Activated T-cell treated with anti-CD3 and anti-CD28 coated beads for 4 hours (primary cell): ENCODE data around the gene ECD.

Experiments
- DNase-seq: peaks from one replicate; pipeline ENCODE4 v3.0.0-alpha.2; 2020

The ECD gene

DNA sequence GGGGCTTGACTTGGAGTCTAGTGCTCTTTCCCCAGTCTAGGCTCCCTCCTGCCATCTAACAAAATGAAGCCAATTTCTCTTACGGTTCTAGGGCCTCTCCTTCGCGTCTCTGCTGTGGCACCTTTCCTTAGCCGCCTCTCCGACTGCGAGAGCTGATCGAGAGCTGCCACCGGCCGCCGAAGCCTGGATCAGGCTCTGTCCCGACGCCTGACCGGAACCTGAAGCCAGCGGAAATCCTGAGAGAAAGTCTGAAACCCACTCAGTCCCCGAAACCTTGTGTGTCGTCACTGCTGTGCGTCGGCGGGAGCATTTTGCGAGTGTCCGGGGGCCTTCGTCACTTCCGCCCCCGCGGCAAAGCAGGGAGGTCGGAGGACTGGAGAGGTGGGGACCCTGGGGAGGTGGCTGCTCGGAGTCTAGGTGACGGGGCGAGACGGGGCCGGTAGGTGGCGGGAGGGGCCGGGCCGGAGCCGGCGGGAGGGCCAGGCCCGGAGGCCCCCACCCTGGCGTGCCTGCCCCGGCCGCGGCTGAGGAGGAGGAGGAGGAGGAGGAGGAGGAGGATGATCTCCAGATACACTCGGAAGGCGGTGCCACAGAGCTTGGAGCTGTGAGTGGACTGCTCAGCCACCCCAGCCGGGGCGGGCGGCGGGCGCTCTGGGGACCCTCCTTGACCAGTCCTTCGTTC is at the start of gene ECD, which contains the start of gene FAM149B1:
Gene ECD (minus strand): TSS at position 226 of the 682 bp plus-strand sequence. CDS start 4,071 bp downstream, outside the sequence.
Gene FAM149B1 (plus strand): TSS at position 337 of the 682 bp plus-strand sequence. CDS start 221 bp downstream, at position 558.
- DNase-seq, result peak; percentile 94

DNA sequence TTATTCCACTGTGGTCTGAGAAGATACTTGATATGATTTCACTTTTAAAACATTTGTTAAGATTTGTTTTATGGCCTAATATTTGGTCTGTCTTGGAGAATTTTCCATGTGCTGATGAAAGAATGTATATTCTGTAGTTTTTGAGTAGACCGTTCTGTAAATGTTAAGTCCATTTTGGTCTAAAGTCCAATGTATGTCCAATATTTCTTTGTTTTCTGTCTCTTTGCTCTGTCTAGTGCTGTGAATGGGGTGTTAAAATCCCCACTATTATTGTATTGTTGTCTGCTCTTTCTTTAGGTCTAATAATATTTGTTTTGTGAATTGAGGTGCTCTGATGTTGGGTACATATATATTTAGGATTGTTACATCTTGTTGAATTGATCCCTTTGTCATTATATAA is 47.9 kb upstream of the ECD start:
- no peak for DNase-seq

DNA sequence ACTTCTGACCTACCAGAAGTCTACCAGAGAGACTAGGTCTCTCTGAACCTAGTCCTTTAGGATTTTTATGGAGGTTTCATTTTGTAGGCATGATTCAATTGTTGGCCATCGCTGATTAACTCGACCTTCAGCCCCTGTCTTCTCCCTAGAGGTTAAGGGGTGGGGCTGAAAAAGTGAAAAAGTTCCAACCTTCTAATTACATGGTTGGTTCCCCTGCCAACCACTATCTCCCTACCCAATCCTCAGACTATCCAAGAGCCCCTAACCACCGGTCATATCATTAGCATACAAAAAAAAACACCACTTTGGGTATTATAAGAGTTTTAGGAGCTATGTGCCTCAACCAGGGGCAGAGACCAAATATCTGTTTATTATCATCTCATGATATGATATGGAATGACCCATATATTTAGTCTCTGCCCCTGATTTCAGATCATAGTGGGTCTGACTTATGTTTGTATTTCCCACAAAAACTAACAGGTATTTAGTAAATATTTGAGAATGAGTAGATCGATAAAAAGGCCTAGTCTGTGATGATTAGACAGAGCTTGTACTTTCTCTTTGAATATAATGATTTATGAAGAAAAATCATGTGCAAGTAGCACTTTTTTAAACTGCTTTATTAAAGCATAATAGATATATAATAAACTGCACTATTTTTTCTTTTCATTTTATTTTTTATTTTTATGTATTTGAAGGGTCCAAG is 43.5 kb upstream of the ECD start:
- DNase-seq, result no peak

DNA sequence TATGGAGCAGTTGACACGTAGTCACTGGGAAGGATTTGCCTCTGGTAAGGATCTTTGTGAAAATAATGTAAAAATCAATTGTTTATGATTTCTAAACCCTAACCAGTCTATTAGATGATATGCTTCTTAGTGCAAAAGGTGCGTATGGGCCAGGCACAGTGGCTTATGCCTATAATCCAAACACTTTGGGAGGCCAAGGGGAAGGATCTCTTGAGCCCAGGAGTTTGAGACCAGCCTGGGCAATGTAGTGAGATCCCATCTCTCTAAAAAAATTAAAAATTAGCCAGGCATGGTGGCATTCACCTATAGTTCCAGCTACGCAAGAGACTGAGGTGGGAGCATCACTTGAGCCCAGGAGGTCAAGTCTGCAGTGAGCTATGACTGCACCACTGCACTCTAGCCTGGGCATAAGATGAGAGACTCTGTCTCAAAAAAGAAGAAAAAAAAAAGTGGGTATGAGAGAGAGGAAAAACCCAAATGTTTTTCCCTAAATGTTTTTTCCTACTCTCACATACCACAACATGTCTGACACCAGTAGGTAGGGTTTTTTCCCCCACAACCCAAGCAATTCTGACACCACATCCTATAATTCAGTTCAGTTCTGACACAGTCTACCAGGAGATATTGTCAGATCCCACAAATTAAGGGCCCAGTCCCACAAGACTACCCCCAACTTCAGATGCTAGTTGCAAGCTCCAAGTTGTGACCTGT is 42.7 kb upstream of the ECD start:
- no peak for DNase-seq

DNA sequence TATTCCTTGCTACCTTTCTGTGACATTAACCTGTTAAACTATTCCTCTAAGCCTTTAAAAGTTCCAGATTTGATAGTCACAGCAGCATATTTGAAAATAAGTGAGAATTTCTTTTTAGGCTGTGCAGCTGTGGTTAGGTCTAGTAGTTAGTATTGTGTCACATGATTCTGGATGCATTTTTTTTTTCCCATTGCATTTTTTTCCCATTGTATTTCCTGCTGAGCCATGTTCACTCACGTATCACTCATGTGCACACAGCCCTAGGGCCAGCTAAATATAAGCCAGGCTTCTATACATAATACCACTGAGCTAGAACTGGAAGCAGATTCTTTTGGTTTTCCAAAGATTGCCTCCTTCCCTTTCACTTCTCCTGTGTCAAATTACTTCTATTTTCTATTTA is 41.9 kb upstream of the ECD start:
- no peak for DNase-seq

DNA sequence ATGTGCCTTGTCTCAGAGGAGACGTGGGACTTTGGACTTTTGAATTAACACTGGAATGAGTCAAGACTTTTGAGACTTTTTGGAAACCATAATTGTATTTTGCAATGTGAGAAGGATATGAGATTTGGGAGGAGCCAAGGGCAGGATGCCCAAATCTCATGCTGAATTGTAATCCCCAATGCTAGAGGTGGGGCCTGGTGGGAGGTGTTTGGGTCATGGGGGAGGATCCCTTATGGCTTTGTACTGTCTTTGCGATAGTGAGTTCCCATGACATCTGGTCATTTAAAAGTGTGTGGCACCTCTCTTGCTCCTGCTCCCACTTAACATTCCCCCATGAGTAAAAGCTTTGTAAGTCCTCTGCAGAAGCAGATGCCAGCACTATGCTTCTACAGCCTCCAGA is 40.1 kb upstream of the ECD start:
- no peak for DNase-seq

DNA sequence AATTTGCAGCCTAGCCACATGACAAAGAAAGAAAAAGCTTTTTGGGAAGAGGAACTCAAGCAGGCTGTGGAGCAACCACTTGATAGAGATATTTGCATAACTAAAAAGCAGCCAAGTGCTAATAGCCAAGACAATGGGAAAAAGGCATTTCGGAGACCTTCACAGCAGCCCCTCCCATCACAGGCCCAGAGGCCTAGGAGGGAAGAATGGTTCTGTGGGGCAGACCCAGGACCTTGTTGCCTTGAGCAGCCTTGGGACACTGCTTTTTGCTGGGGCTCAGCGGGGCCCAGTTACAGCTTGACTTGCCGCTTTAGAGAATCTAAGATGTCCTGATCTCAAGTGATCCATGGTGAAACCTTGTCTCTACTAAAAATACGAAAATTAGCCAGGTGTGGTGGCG is 38.6 kb upstream of the ECD start:
- no peak for DNase-seq

DNA sequence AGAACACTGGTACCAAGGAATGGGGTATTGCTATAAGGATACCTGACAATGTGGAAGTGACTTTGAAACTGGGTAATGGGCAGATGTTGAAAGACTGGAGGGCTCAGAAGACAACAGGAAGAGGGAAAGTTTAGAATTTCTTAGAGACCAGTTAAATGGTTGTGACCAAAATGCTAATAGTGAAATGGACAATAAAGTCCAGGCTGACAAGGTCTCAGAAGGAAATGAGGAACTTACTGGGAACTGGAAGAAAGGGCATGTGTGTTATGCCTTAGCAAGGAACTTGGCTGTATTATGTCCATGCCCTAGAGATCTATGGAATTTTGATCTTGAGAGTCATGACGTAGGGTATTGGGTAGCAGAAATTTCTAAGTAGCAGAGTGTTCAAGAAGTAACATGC is 38.1 kb upstream of the ECD start:
- no peak for DNase-seq

DNA sequence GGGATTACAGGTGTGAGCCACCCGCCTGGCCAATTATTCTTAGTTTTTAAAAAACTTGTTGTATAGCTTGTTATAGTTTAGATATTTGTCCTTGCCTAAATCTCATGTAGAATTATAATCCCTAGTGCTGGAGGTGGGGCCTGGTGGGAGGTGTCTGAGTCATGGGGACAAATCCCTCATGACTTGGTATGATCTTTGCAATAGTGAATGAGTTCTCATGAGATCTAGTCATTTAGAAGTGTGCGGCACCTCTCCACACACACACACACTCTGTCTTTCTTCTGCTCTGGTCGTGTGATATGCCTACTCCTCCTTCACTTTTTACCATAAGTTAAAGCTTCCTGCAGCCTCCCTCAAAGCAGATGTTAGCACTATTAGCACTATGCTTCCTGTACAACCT is 37.3 kb upstream of the ECD start:
- no peak for DNase-seq

DNA sequence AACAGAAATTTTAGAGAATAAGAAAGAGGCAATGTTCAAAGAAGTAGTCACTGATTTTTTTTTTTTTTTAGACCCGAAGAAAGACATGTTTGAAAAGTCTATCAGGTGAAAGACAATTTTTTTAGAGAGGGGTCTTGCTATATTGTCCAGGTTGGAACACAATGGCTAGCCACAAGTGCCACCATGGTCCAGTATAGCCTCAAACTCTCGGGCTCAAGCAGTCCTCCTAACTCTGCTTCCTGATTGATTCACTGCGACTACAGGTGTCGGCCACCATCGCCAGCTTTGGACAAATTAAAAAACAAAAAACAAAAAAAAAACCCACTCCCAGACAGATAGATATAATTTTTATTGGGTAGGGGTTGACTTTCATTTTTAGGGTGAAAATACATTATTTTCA is 22.4 kb upstream of the ECD start:
- DNase-seq, result no peak

DNA sequence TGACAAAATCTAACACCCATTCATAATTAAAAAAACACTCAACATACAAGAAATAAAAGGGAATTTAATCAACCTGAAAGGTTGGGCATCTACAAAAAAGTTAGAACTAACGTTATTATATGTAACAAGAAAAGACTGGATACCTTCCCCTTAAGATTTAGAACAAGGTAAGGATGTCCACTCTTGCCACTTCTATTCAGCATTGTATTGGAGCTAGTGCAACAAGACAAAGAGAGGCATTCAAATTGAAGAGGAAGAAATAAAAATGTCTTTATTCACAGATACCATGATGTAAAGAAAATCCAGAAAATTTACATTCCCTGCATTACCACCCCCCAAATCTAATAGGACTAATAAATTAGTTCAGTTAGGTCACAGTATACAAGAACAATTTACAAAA is 18.5 kb upstream of the ECD start:
- DNase-seq, result no peak

DNA sequence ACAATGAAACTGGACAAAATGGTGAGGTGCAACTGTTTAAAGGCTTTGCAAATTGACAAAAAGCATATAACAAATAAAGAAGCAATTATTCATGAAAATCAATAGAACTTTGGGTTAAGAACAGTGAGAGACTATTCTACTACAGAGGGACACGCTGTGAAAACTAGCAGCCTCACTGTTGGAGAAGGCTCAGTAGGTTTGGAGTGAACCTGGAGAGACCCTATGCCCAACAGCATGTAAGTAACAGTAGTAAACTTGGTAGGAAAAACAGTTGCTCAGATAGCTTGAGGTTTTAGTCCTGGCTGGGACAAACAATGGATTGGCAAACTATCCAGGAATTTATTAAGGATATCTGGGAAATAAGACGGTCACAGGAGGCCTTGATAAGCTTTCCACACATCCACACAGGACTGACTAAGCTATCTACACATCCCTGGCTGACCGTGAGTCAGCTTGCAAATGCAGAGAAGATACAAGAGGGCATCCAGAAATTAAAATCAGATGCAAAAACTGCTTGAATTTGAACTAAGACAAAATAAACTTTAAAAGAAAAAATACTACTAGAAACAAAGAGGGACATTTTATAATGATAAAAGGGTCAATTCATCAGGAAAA is 16.0 kb upstream of the ECD start:
- DNase-seq, result no peak

DNA sequence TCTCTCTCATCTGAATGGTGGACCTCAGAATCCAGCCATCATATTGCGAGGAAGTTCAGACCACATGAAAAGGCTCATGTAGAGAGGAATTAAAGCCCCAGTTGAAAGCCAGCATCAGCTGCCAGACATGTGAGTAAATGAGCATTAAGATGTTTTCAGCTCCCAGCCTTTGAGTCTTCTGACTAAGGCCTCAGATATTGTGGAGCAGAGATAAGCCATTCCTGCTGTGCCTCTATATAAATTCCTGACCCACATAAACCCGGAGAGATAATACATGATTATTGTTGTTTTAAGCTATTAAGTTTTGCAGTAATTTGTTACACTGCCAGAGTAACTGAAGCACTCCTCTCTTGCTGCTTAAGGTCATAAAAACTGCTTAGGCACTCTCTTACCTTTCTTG is 14.8 kb upstream of the ECD start:
- no peak for DNase-seq

DNA sequence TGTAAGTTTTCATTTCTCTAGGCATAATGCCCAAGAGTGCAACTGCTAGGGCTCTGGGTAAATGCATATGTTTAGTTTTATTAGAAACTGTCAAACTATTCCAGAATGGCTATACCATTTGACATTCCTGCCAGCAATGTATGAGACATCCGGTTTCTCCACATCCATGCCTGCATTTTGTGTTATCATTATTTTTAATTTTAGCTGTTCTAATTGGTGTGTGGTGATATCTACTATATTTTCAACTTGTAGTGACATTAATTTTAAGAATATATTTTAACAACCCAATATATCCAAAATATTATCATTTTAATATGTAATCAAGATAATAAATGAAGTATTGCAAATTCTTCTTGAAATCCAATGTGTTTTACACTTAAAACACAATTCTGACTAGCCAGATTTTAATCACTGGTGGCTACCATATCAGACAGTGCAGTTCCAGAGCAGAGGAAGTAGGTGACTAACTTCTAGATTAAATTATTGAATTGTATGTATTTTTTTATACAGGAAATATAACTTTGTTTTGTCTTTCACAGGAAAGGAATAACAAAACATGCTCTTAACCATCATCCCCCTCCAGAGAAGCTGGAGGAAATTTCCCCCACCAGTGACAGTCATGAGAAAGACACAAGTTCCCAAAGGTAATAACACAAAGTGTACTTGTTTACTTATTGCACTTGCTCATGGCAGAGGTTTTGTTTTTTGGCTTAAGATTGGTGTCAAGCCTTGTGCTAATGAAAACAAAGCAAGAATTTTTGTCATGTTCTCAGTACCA is 6.5 kb upstream of the ECD start:
- no peak for DNase-seq

DNA sequence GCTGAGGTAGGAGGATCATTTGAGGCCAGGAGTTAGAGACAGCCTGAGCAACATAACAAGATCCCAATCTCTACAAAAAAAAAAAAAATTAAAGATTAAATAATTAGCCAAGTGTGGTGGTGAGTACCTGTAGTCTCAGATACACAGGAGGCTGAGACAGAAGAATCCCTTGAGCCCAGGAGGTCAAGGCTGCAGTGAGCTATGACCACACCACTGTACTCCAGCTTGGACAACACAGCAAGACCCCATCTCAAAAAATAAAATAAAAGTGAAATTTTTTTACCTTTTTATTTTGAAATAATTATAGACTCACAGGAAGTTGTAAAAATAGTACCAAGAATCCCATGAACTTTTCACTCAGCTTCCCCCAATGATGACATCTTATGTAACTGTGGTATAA is 5.1 kb upstream of the ECD start:
- DNase-seq, result no peak

DNA sequence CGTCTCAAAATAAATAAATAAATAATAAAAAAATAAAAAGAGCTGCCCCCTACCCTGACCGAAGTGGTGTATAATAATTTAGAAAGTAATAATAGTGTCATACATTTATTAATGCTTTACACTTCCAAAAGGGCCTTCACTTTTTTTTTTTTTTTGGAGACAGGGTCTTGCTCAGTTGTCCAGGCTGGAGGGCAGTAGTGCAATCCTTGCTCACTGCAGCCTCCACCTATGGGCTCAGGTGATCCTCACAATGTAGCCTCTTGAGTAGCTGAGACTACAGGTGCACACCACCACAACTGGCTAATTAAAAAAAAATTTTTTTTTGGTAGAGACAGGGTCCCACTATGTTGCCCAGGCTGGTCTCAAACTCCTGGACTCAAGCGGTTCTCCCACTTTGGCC is 1.5 kb upstream of the ECD start:
- DNase-seq, result no peak

DNA sequence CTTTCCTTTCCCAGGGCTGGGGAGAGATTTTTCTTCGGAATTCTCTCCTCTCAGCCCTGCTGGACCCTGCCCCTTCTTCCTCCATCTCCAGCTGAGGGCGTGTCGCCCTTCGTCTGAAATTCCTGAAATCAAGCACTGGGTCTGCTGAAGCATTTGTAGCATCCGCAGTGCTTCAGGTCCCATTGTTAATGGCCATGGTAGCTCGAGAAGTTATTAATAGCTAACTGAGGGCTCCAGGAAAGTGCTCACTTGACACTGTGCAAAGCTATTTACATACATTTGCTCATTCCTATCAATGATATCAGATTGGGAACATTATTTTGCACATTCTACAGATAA is 626 bp upstream of the ECD start:
- no peak for DNase-seq

DNA sequence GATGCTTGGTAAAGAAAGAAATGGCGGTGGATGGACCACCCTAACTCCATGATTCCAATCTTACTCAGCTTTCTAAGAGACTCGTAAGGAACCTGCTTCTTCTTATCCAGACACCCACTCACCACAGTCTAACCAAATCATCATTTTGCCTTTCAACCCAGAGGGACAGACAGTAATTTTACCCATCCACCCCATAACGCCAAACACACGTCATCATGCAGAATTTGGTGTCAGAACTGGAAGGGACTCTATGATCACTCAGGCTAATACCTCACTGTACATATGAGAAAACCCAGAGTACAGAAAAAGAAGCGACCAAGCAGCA is 388 bp downstream of the ECD start:
- peak; percentile 29 for DNase-seq

DNA sequence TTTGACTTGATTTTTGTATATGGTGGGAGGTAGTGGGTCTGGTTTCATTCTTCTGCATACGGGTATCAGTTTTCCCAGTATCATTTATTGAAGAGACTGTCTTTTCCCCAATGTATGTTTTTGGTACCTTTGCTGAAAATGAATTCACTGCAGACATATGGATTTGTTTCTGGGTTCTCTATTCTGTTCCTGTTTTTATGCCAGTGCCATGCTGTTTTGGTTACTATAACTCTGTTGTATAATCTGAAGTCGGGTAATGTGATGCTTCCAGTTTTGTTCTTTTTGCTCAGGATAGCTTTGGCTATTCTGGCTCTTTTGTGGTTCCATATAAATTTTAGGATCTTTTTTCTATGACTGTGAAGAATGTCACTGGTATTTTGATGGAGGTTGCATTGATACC is 836 bp downstream of the ECD start:
- no peak for DNase-seq

DNA sequence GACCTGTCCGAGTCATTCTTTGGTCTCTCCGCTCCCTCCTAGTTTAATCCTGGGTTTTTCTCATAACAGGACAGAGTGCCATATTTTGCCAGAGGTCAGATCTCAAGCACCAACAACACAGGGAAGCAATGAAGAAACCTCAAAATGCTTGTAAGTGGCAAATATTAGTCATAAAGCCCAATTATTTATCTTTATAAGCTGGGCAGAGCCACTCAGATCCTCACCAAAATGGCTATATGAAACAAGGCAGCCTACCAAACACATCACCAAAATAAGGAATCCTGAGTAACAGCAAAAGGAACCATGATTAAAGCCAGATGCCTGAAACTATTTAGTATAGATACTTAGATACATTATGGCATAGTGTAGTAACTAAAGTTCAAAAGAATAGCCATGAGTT is 4.7 kb downstream of the ECD start:
- no peak for DNase-seq

DNA sequence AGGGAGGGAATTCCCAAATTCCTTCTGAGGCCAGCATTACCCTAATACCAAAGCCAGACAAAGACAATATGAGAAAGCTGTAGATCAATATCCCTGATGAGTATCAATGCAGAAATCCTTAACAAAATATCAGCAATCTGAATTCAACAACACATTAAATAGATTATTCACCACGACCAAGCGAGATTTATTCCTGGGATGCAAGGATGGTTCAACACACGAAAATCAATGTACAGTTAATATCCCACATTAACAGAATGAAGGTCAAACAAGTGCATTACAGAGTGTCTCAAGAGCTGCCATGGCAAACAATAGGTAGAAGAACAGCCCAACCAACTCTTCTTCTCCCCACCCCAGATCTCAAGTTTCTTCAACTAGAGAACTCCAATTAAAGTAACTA is 6.1 kb downstream of the ECD start:
- no peak for DNase-seq

DNA sequence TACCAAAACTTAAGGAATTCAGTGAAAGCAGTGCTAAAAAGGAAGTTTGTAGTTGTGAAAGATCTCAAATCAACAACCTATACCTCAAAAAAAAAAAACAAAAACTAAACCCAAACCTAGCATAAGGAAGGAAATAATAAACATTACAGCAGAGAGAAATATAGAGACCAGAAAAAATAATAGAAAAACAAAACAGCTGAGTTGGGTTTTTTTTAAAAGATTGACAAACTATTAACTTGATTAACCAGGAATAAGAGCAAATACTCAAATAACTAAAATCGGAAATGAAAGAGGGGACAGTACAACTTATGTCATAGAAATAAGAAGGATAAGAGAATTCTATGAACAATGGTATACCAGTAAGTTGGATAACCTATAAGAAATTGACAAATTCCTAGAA is 6.7 kb downstream of the ECD start:
- DNase-seq, result no peak

DNA sequence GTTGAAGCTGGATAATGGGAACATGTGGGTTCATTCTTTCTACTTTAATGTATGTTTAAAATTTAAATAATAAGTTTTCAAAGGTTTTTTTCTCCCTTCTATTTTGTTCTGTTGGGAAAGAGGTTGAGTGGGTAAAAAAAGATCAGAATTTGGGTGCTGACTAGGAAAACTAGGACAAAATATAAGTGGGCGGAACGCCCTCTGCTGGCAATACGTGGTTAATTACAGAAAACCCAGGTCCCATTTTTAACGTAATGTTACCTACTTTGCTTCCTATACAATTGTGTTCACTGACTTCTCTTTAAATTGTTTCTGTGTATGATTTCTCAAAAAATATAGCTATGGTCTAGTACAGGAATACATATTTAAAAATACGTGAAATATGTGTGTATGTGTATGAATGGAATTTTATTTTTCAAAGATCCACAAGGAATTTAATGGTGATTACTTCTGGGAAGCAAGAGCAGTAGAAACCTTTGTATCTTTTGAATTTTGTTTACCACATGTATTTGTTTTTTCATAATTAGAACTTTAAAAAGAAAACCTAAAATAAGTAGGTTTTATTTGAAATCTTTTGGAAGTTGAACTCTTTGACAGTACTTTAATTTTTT is 8.7 kb downstream of the ECD start:
- peak; percentile 39 for DNase-seq
